ENCODE results near the gene RGS6.

- TF ChIP-seq CTCF (IDR thresholded peaks at IDR 0.05) (no peak), POLR2A (IDR thresholded peaks at IDR 0.05) (no peak)
These were observed 484.0 kb downstream of the RGS6 start for GRCh38 chr14:72416081-72416849.
